Hepatocyte (in vitro differentiated cells): ENCODE data around the gene PDCD4. TPM values are rescaled to one million over a fixed set of nuclear protein-coding genes. Genes with fewer than 3 reads are reported as not detected.

Source experiments
- DNase-seq: peaks from one replicate; pipeline ENCODE4 v3.0.0-alpha.2; 2016; ENCODE audit warnings: low spot score
- H2AFZ ChIP-seq: fragments of 200-600 bp; sonication (generic); 2 replicates; pipeline ENCODE4 v1.6.0; 2016; ENCODE audit warnings: antibody characterized with exemption, mild to moderate bottlenecking
- H3K27ac ChIP-seq: fragments of 200-600 bp; sonication (generic); 2 replicates; pipeline ENCODE4 v1.5.1; 2016; ENCODE audit warnings: mild to moderate bottlenecking
- H3K27me3 ChIP-seq: fragments of 200-600 bp; sonication (generic); 2 replicates; pipeline ENCODE4 v1.6.1; 2016
- H3K36me3 ChIP-seq: fragments of 200-600 bp; sonication (generic); replicated peaks from 2 replicates; pipeline ENCODE4 v1.5.1; 2016; ENCODE audit warnings: low read depth; ENCODE audit not compliant: insufficient read depth
- H3K4me1 ChIP-seq: fragments of 200-600 bp; sonication (generic); 2 replicates; pipeline ENCODE4 v1.5.1; 2016; ENCODE audit warnings: mild to moderate bottlenecking, moderate library complexity; ENCODE audit not compliant: insufficient read depth
- H3K4me2 ChIP-seq: fragments of 200-600 bp; sonication (generic); 2 replicates; pipeline ENCODE4 v1.6.0; 2016
- H3K4me3 ChIP-seq: fragments of 200-600 bp; sonication (generic); 2 replicates; pipeline ENCODE4 v1.5.1; 2016; ENCODE audit warnings: mild to moderate bottlenecking
- H3K79me2 ChIP-seq: fragments of 200-600 bp; sonication (generic); 2 replicates; pipeline ENCODE4 v1.6.0; 2017; ENCODE audit warnings: mild to moderate bottlenecking
- H3K9me2 ChIP-seq: fragments of 200-600 bp; sonication (generic); replicated peaks from 2 replicates; pipeline ENCODE4 v1.6.0; 2017; ENCODE audit warnings: mild to moderate bottlenecking; ENCODE audit not compliant: insufficient read depth
- H3K9me3 ChIP-seq: fragments of 200-600 bp; sonication (generic); 2 replicates; pipeline ENCODE4 v1.5.1; 2016; ENCODE audit warnings: low read depth, mild to moderate bottlenecking
- H4K20me1 ChIP-seq: fragments of 200-600 bp; sonication (generic); 2 replicates; pipeline ENCODE4 v1.6.0; 2016; ENCODE audit warnings: mild to moderate bottlenecking; ENCODE audit not compliant: insufficient read depth, poor library complexity, severe bottlenecking
- EZH2 ChIP-seq: fragments of 200-600 bp; sonication (generic); IDR thresholded peaks from 2 replicates; pipeline ENCODE4 v1.6.1; 2016; ENCODE audit warnings: antibody characterized with exemption, mild to moderate bottlenecking, borderline replicate concordance
- EZH2phosphoT487 ChIP-seq: fragments of 200-600 bp; sonication (generic); IDR thresholded peaks from one replicate; pipeline ENCODE4 v1.6.1; 2018; ENCODE audit warnings: antibody characterized with exemption, mild to moderate bottlenecking, low read depth, moderate library complexity; ENCODE audit not compliant: unreplicated experiment, severe bottlenecking
- WGBS: methylation state at CpG from one replicate; pipeline ENCODE4 v1.1.6; 2016; ENCODE audit warnings: low lambda C conversion rate; ENCODE audit errors: missing lambda C conversion rate; 5-methylcytosine and 5-hydroxymethylcytosine counted together
- polyA plus RNA-seq: library from polyadenylated mRNA; unstranded; fragments of >200 nt; fragmentation: Nextera tagmentation; extraction: Ambion mirVana; gene quantifications from 2 replicates; pipeline ENCODE4 v1.2.1, GENCODE V29; 2016
- total RNA-seq: library from RNA; depleted of rRNA; stranded (reverse); fragments of >200 nt; gene quantifications from 2 replicates; pipeline ENCODE4 v1.2.3, GENCODE V29; 2014
- TF ChIP-seq, protein P1 (sequence below): fragments of 200-600 bp; sonication (generic); IDR thresholded peaks from 2 replicates; pipeline ENCODE4 v1.5.1; 2016; ENCODE audit warnings: antibody characterized with exemption, mild to moderate bottlenecking; ENCODE audit not compliant: poor library complexity

PDCD4 gene
- total and polyA plus RNA-seq, 2 experiments from 2014 or later: 315 to 791 TPM

DNA sequence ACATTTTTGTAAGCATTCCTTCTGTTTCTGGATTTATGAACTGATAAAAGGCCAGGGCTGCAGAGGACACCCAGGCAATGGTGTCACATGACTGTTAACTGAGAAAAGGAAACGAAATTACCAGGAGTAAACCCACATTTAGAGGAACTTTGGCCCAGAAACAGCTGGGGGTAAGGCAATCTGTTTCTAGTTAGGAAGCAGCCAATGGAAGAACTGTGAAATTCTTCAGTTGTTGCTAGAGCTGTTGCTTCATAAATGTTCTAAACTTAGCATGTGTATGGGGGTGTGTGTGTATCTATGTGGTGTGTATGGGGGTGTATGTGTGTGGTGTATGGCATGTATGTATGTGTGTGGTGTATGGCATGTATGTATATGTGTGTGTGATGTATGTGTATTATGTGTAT, 11.8 kb upstream of the PDCD4 start:
- Histone ChIP-seq H3K27ac (peak overlapping the region; percentile 95), H3K79me2 (no peaks in the 10 kb centered on the region), H3K4me2 (peak overlapping the region; percentile 18), H3K27me3 (no peaks in the 10 kb centered on the region), H4K20me1 (no peaks in the 10 kb centered on the region), H3K9me2 (no peaks in the 10 kb centered on the region), H3K36me3 (no peaks in the 10 kb centered on the region), H2AFZ (no peak overlapping the region), H3K4me1 (peaks cover 57% of the 10 kb centered on the region), H3K9me3 (no peaks in the 10 kb centered on the region), H3K4me3 (no peak overlapping the region)
- TF ChIP-seq EZH2phosphoT487 (no peak), EZH2 (no peak)
- TF ChIP-seq, protein P1, sequence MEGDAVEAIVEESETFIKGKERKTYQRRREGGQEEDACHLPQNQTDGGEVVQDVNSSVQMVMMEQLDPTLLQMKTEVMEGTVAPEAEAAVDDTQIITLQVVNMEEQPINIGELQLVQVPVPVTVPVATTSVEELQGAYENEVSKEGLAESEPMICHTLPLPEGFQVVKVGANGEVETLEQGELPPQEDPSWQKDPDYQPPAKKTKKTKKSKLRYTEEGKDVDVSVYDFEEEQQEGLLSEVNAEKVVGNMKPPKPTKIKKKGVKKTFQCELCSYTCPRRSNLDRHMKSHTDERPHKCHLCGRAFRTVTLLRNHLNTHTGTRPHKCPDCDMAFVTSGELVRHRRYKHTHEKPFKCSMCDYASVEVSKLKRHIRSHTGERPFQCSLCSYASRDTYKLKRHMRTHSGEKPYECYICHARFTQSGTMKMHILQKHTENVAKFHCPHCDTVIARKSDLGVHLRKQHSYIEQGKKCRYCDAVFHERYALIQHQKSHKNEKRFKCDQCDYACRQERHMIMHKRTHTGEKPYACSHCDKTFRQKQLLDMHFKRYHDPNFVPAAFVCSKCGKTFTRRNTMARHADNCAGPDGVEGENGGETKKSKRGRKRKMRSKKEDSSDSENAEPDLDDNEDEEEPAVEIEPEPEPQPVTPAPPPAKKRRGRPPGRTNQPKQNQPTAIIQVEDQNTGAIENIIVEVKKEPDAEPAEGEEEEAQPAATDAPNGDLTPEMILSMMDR: no peak
- DNase-seq: peak; percentile 64
- 0% methylated on average over 1 of the region's 1 CpG for WGBS

DNA sequence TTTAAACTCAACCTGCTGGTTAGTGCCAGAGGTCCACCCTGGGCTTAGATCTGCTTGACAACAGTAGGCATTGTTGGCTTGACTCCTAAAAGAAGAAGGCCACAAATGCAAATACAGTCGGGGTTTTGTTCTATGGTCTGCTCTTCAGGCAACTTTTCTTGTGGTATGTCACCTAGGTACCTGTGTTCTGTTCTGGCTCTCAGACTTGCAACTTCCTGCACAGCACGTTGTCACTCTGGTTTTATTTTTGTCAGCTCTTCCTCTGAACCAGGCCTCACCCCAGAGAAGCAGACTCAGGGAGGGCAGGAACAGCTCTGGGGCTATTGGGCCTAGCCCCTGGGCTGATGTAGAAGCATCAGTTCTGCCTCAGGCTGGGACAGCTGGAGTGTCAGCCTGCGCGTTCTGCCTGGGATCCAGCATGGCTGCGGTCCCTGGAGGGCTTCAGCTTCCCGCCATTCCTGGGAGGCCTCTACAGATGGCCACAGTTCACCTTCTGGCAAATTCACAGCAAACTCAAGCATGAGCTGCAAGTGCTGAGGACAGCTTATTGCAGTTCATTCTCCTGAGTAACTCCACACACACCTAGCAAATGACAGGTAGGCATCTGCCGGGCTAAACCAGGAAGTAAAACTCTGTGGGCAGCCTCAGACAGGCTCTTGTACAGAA, 11.0 kb upstream of the PDCD4 start:
- Histone ChIP-seq H3K4me2 (peak overlapping the region; percentile 18), H3K4me3 (no peak overlapping the region), H3K79me2 (no peaks in the 10 kb centered on the region), H3K27me3 (no peaks in the 10 kb centered on the region), H3K4me1 (peaks cover 63% of the 10 kb centered on the region), H3K9me3 (no peaks in the 10 kb centered on the region), H3K27ac (peak overlapping the region; percentile 95), H2AFZ (no peak overlapping the region), H3K9me2 (no peaks in the 10 kb centered on the region), H4K20me1 (no peaks in the 10 kb centered on the region), H3K36me3 (no peaks in the 10 kb centered on the region)
- TF ChIP-seq EZH2phosphoT487 (no peak), EZH2 (no peak)
- TF ChIP-seq, protein P1: no peak
- 76% methylated on average over 7 of the region's 7 CpGs for WGBS
- DNase-seq: peak; percentile 56

DNA sequence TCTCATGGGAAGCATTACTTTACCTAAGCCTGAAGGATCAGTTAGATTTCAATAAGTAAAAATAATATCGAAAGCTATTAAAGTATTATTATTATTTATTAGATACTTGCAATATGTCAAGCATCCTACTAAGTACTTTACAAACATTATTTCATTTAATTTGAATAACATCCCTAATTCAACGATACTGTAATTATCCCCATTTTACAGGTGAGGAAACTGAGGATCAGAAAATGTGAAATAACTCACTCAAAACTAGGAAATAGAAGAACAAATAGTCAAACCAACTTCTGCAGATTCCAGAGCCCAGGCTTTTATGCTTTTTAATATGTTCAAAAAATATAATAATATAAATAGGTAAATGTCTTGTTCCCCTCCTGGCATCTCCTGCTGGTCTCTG, 10.3 kb upstream of the PDCD4 start:
- Histone ChIP-seq H3K9me3 (no peaks in the 10 kb centered on the region), H3K36me3 (no peaks in the 10 kb centered on the region), H2AFZ (no peak overlapping the region), H3K4me1 (peaks cover 71% of the 10 kb centered on the region), H3K9me2 (no peaks in the 10 kb centered on the region), H3K27me3 (no peaks in the 10 kb centered on the region), H3K27ac (peak overlapping the region; percentile 95), H3K4me3 (no peak overlapping the region), H3K4me2 (no peak overlapping the region), H3K79me2 (no peaks in the 10 kb centered on the region), H4K20me1 (no peaks in the 10 kb centered on the region)
- no peak for DNase-seq
- WGBS: 99% methylated on average over 2 of the region's 2 CpGs
- TF ChIP-seq, protein P1: no peak
- TF ChIP-seq EZH2 (no peak), EZH2phosphoT487 (no peak)
